Psoas muscle (tissue), 8 donors: ENCODE results near the gene ACKR3. TPM values are rescaled to one million over a fixed set of nuclear protein-coding genes. Genes with fewer than 3 reads are reported as not detected.

ENCODE experiments used
- ATAC-seq, 4 donors: fragments of 200-7000 bp; cut with Tn5 transposase; one replicate each; pipeline ENCODE4 v1.9.1; 2020; ENCODE audit warnings: moderate library complexity in 3 of 4, mild to moderate bottlenecking in 2 of 4
- DNase-seq, 2 donors: peaks; one replicate each; pipeline ENCODE4 v3.0.0-alpha.2; 2020
- H3K27ac ChIP-seq: fragments of 200-600 bp; one replicate; pipeline ENCODE4 v1.8.0; 2022
- H3K27me3 ChIP-seq, 3 donors: fragments of 200-600 bp in 1 of 3; one replicate each; pipeline versions ENCODE4 v1.6.1 to v1.8.0; 2013 to 2022; ENCODE audit warnings: low read length in 2 of 3, mild to moderate bottlenecking in 2 of 3, moderate library complexity in 1 of 3; ENCODE audit not compliant: insufficient read depth in 3 of 3
- H3K36me3 ChIP-seq, 2 donors: fragments of 200-600 bp in 1 of 2; one replicate each; pipeline versions ENCODE4 v1.6.1 to v1.8.0; 2013 to 2022; ENCODE audit warnings: low read depth in 1 of 2, mild to moderate bottlenecking in 1 of 2, moderate library complexity in 1 of 2; ENCODE audit not compliant: insufficient read depth in 1 of 2
- H3K4me1 ChIP-seq: fragments of 200-600 bp; one replicate; pipeline ENCODE4 v1.8.0; 2022
- H3K4me3 ChIP-seq: fragments of 200-600 bp; one replicate; pipeline ENCODE4 v1.8.0; 2022; ENCODE audit warnings: mild to moderate bottlenecking
- H3K9me3 ChIP-seq: fragments of 200-600 bp; one replicate; pipeline ENCODE4 v1.8.0; 2022
- CTCF ChIP-seq: fragments of 200-600 bp; IDR thresholded peaks from one replicate; pipeline ENCODE4 v1.8.0; 2022; ENCODE audit warnings: antibody characterized with exemption
- WGBS, 3 donors: extraction: QIAGEN DNeasy Blood & Tissue Kit; methylation state at CpG; one replicate each; pipeline versions ENCODE4 v1.1.6 to v1.1.7; 2013; 5-methylcytosine and 5-hydroxymethylcytosine counted together
- intact Hi-C, 2 donors: fragments of 100-400 bp; cut with DNase I; formaldehyde crosslinking; loops; one replicate each; pipeline versions ENCODE4 v1.11.0 to v1.14.2; 2022
- polyA plus RNA-seq, 3 donors: library from polyadenylated mRNA; stranded (reverse); fragments of 200-250 nt; gene quantifications; one replicate each; pipeline ENCODE4 v1.2.3, GENCODE V29; 2013
- total RNA-seq, 4 donors: library from RNA; stranded (reverse); fragmentation: NEBNext Ultra II Directional in 2 of 4; extraction: Animal tissue kit (Norgen Biotek cat#: 25700) in 2 of 4; gene quantifications; one replicate each; pipeline versions ENCODE4 v1.2.1 to v1.2.4, GENCODE V29; 2021 to 2023
- donor health status: healthy with polysubstance abuse.
- donor health status: DM: no; HTN: no; CAD: no; lungs with moderate emphysema.
- donor health status: Bipolar disorder and iron deficiency.
- donor health status: healthy.
- donor health status: DM: yes; HTN: yes; CAD: no.
- donor health status: DM: no; HTN: no; CAD: no.
- donor health status: DM: no; HTN: no; CAD: no.
- donor health status: DM: yes; HTN: yes; CAD: no.

The ACKR3 gene
- total and polyA plus RNA-seq, 7 donors = 7.8 to 25.3 (median 14.7) TPM

DNA sequence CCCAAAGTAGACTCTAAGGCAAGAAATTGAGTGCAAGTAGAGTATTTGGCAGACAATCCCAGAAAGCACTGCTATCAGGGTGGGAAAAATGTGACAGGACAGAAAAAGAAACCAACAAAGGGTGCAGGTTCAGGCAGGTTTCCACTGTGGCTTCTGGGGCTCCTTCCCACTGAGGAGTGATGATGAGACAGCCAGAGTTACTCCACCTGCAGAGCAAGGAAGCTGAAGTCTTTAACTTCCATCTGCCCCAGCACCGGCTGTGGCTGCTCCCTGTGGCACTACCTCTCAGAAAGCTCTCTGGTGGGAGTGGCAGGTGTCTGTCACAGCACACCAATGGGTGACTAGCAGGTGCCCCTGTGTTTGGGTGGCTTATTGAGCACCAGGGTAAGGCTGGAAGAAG, 37.6 kb upstream of the ACKR3 start:
- no peak overlapping the region for H3K27ac ChIP-seq
- no peaks in the 10 kb centered on the region for H3K4me1 ChIP-seq
- ATAC-seq (no peak), DNase-seq (no peak)
- 81 to 100% (median 100%) methylated on average over 1 of the region's 1 CpG for WGBS, 3 donors
- no peaks in the 10 kb centered on the region for H3K27me3 ChIP-seq
- H3K36me3 ChIP-seq = no peaks in the 10 kb centered on the region
- H3K4me3 ChIP-seq = no peak overlapping the region
- no peaks in the 10 kb centered on the region for H3K9me3 ChIP-seq
- intact Hi-C loops = no loop called here
- TF ChIP-seq CTCF = no peak

- H3K4me1 ChIP-seq = no peaks in the 10 kb centered on the region
- WGBS, 3 donors = 40 to 57% (median 49%) methylated on average over 4 of the region's 4 CpGs
- H3K36me3 ChIP-seq = no peaks in the 10 kb centered on the region
- H3K27ac ChIP-seq = no peak overlapping the region
- TF ChIP-seq CTCF = no peak
- no peak for ATAC-seq
- no peaks in the 10 kb centered on the region for H3K9me3 ChIP-seq
- no peak overlapping the region for H3K4me3 ChIP-seq
- intact Hi-C loops = no loop called here
- DNase-seq = no peak
- no peaks in the 10 kb centered on the region for H3K27me3 ChIP-seq
Measured at GRCh38 chr2:236533343-236533742, 36.3 kb upstream of the ACKR3 start.

- Histone ChIP-seq H3K4me3 (no peak overlapping the region), H3K4me1 (no peaks in the 10 kb centered on the region), H3K36me3 (no peaks in the 10 kb centered on the region), H3K9me3 (no peaks in the 10 kb centered on the region), H3K27me3 (no peaks in the 10 kb centered on the region), H3K27ac (no peak overlapping the region)
- no peak for TF ChIP-seq CTCF
- no peak for DNase-seq
- WGBS, 3 donors = 61 to 66% (median 64%) methylated on average over 5 of the region's 5 CpGs
- no peak for ATAC-seq
- intact Hi-C loops = no loop called here
Measured at GRCh38 chr2:236535024-236535423, 34.6 kb upstream of the ACKR3 start.

DNA sequence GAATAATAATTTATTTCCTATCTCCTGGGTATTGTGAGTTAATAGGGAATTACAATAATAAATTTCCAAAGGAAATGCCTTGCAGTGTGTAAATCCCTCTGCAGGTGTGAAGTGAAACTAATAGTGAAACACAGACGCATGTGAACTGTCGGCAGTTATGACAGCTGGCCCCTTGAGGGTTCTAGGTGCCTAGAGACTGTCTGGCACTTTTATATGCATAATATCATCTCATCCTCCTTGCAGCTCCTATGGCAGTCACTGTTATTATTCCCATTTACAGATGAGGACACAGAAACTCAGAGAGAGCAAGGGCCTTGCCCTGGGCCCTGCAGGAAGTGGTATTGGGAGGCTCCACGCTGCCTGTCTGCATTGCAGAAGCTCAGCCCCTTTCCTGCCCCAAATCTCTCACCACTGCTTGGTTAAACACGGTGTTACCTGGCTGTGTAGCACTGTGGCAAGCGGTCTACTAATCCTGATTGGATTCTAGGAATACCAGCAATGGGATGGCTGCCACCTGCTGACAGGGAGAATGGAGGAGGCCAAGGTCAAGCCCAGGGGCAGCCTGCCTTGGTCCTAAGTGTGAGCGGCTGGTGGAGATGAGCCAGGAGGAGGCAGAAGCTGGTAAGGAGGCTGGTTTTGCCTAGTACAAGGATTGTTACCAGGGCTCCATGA, 32.8 kb upstream of the ACKR3 start:
- no peak for DNase-seq
- no peak overlapping the region for H3K4me3 ChIP-seq
- TF ChIP-seq CTCF = no peak

GRCh38 chr2:236538242-236538641, 31.4 kb upstream of the ACKR3 start:
- no peak overlapping the region for H3K27ac ChIP-seq
- DNase-seq = no peak
- WGBS, 3 donors = 61 to 75% (median 68%) methylated on average over 5 of the region's 5 CpGs

More for the DNA sequence above, 32.8 kb upstream of the ACKR3 start:
- Histone ChIP-seq H3K9me3 (no peaks in the 10 kb centered on the region), H3K36me3 (no peaks in the 10 kb centered on the region), H3K4me1 (no peaks in the 10 kb centered on the region), H3K27me3 (no peaks in the 10 kb centered on the region), H3K27ac (no peak overlapping the region)
- 75 to 83% (median 81%) methylated on average over 6 of the region's 6 CpGs for WGBS, 3 donors
- intact Hi-C loops = no loop called here
- ATAC-seq = no peak

More at GRCh38 chr2:236538242-236538641, 31.4 kb upstream of the ACKR3 start:
- no peaks in the 10 kb centered on the region for H3K36me3 ChIP-seq
- H3K4me3 ChIP-seq = no peak overlapping the region
- ATAC-seq = no peak
- H3K27me3 ChIP-seq = no peaks in the 10 kb centered on the region
- no peak for TF ChIP-seq CTCF
- intact Hi-C loops = no loop called here
- no peaks in the 10 kb centered on the region for H3K9me3 ChIP-seq
- H3K4me1 ChIP-seq = no peaks in the 10 kb centered on the region
